HepG2 (cell line): ENCODE data around the gene RAD51. TPM values are rescaled to one million over a fixed set of nuclear protein-coding genes. Genes with fewer than 3 reads are reported as not detected.
A peak's percentile ranks its signal among the peaks of the same experiment; 100 is the strongest.

Source experiments
- ATAC-seq: fragments of 200-7000 bp; cut with Tn5 transposase; 3 replicates; pipeline ENCODE4 v1.9.1; 2020; ENCODE audit warnings: mild to moderate bottlenecking, moderate library complexity
- BruUV-seq: library from RNA; stranded (reverse); fragments of 400-500 nt; replicated peaks from 2 replicates; lab custom pipeline; 2021; lab: Mats Ljungman, UMichigan
- CTCF ChIA-PET: fragments of 300-600 bp; formaldehyde crosslinking; extraction: SDS; loops from one replicate; lab custom pipeline; 2021; ENCODE audit warnings: low total read pairs, inconsistent platforms, low intra/inter-chr PET ratio; lab: Yijun Ruan, JAX
- POLR2A ChIA-PET: fragments of 350-600 bp; sonication (Branson Sonifier 250); formaldehyde crosslinking; loops from one replicate; lab custom pipeline; 2020; ENCODE audit warnings: antibody characterized with exemption, inconsistent platforms; lab: Yijun Ruan, JAX
- DNase-seq: peaks from one replicate; pipeline ENCODE4 v3.0.0-alpha.2; 2015; ENCODE audit warnings: low spot score
- FAIRE-seq: peaks from 3 replicates; lab custom pipeline; 2011; peaks lifted over from hg19 to GRCh38; lab: Jason Lieb, UNC
- H2AFZ ChIP-seq: one replicate; pipeline ENCODE4 v1.6.1; 2011; ENCODE audit warnings: low read length, inconsistent platforms
- H3K27ac ChIP-seq: fragments of 300-600 bp; 3 replicates; pipeline ENCODE4 v1.8.0; 2011; ENCODE audit warnings: mixed run types, mild to moderate bottlenecking, mixed read lengths, low read length, inconsistent platforms; ENCODE audit not compliant: insufficient read depth; ENCODE audit errors: extremely low read length
- H3K27me3 ChIP-seq, 2 experiments: fragments of 200-600 bp in 1 of 2; 2 replicates in 1 of 2; 3 replicates in 1 of 2; pipeline versions ENCODE4 v1.6.0 to v1.8.0; 2011; ENCODE audit warnings: low read length in 2 of 2, mild to moderate bottlenecking in 2 of 2, moderate library complexity in 2 of 2, inconsistent platforms in 1 of 2; ENCODE audit not compliant: insufficient read depth in 2 of 2, control insufficient read depth in 1 of 2
- H3K36me3 ChIP-seq, 2 experiments: fragments of 200-600 bp in 1 of 2; replicated peaks in 1 of 2; 2 replicates in 1 of 2; 3 replicates in 1 of 2; pipeline versions ENCODE4 v1.5.1 to v1.8.0; 2011; ENCODE audit warnings: low read length in 2 of 2, inconsistent platforms in 1 of 2; ENCODE audit not compliant: insufficient read depth in 2 of 2, control insufficient read depth in 1 of 2
- H3K4me1 ChIP-seq: 2 replicates; pipeline ENCODE4 v1.5.1; 2012; ENCODE audit warnings: low read length, inconsistent platforms; ENCODE audit not compliant: insufficient read depth
- H3K4me2 ChIP-seq: 2 replicates; pipeline ENCODE4 v1.6.0; 2011; ENCODE audit warnings: low read depth, low read length, inconsistent platforms
- H3K4me3 ChIP-seq, 3 experiments: fragments of 200-600 bp in 1 of 3; sonication (generic), shearing (Covaris generic) in 1 of 3; replicated peaks in 1 of 3; 2 replicates each; pipeline ENCODE4 v1.5.1; 2011 to 2016; ENCODE audit warnings: low read length in 3 of 3, inconsistent platforms in 2 of 3, low read depth in 2 of 3, mild to moderate bottlenecking in 2 of 3, control low read depth in 1 of 3, mixed read lengths in 1 of 3; ENCODE audit not compliant: insufficient read depth in 1 of 3
- H3K79me2 ChIP-seq: one replicate; pipeline ENCODE4 v1.6.1; 2011; ENCODE audit warnings: low read length, inconsistent platforms; ENCODE audit not compliant: insufficient read depth
- H3K9ac ChIP-seq: 2 replicates; pipeline ENCODE4 v1.6.0; 2011; ENCODE audit warnings: mild to moderate bottlenecking, low read depth, low read length, inconsistent platforms; ENCODE audit not compliant: insufficient read depth
- H3K9me3 ChIP-seq: 2 replicates; pipeline ENCODE4 v1.5.1; 2012; ENCODE audit warnings: mild to moderate bottlenecking, low read length
- H4K20me1 ChIP-seq: 2 replicates; pipeline ENCODE4 v1.6.0; 2011; ENCODE audit warnings: inconsistent platforms, mild to moderate bottlenecking, low read length, moderate library complexity; ENCODE audit not compliant: insufficient read depth
- AGO2 ChIP-seq: fragments of 200-400 bp; formaldehyde crosslinking; optimal IDR thresholded peaks from 2 replicates; pipeline ENCODE3; 2017; ENCODE audit warnings: mild to moderate bottlenecking, low read depth, low read length, moderate library complexity
- MYPOP ChIP-seq: sonication (generic); formaldehyde crosslinking; IDR thresholded peaks from 2 replicates; pipeline ENCODE4 v1.8.1; 2023; ENCODE audit warnings: mild to moderate bottlenecking, moderate library complexity, missing genetic modification reagents
- PATZ1 ChIP-seq: sonication (generic); formaldehyde crosslinking; IDR thresholded peaks from 2 replicates; pipeline ENCODE4 v1.4.0; 2020; ENCODE audit warnings: missing genetic modification reagents
- POLR2A ChIP-seq, 2 experiments: IDR thresholded peaks; 2 replicates each; pipeline ENCODE4 v1.6.1; 2011; ENCODE audit warnings: low read depth in 2 of 2, low read length in 2 of 2, mild to moderate bottlenecking in 1 of 2, moderate library complexity in 1 of 2; ENCODE audit not compliant: insufficient read depth in 1 of 2
- POLR2AphosphoS5 ChIP-seq: IDR thresholded peaks from 2 replicates; pipeline ENCODE4 v1.6.1; 2012; ENCODE audit warnings: low read depth, low read length
- WGBS: methylation state at CpG from one replicate; pipeline ENCODE4 v1.1.6; 2017; ENCODE audit warnings: low lambda C conversion rate; 5-methylcytosine and 5-hydroxymethylcytosine counted together
- in situ Hi-C: cut with HindIII; loops from 2 replicates; pipeline ENCODE4 v1.10.0; 2017; ENCODE audit warnings: low pct_unique_long_range_greater_than_20kb; ENCODE audit not compliant: extremely low pct_ligation_motif_present
- intact Hi-C: fragments of 100-400 bp; cut with micrococcal nuclease; formaldehyde crosslinking; loops from one replicate; pipeline ENCODE4 v1.10.0; 2022; ENCODE audit not compliant: unreplicated experiment
- polyA plus RNA-seq, 8 experiments: library from polyadenylated mRNA; depleted of rRNA in 3 of 8; stranded (reverse) in 7 of 8; unstranded in 1 of 8; fragments of >200 nt; fragmentation: Illumina TruSeq in 4 of 8; extraction: Trizol in 4 of 8; gene quantifications; 2 replicates each; pipeline versions ENCODE4 v1.2.1 to v1.2.3, GENCODE V29; 2011 to 2016; ENCODE audit warnings: low read depth in 4 of 8, missing spikeins in 1 of 8, mixed read lengths in 1 of 8; ENCODE audit not compliant: insufficient read depth in 1 of 8
- total RNA-seq, 5 experiments: library from RNA; depleted of rRNA; stranded (reverse); fragments of >200 nt; fragmentation: Illumina TruSeq; extraction: Trizol; gene quantifications; 2 replicates each; pipeline ENCODE4 v1.2.3, GENCODE V29; 2016; ENCODE audit warnings: low read depth in 1 of 5

Gene RAD51
- total and polyA plus RNA-seq, 2 of the 13 experiments (the other 11 are each of a cell fraction or from before 2014, with no cell fraction given): 8.5 to 12.8 TPM

GRCh38 chr15:40769274-40770146 lies 74.5 kb downstream of the RAD51 start, which contains the start of gene C15orf62:
Gene C15orf62 (plus strand): TSS chr15:40769980. CDS start chr15:40770496, 516 bp downstream.
- Histone ChIP-seq H3K9ac (no peak within 1 kb of the TSS), H3K4me3 (no peak within 1 kb of the TSS), H3K4me2 (no peak within 1 kb of the TSS), H3K27me3 (no peaks in the 10 kb centered on the region), H3K4me1 (peaks cover 15% of the 10 kb centered on the region), H3K27ac (no peak within 1 kb of the TSS), H2AFZ (no peak within 1 kb of the TSS), H3K79me2 (peaks cover 9% of the 10 kb centered on the region), H3K36me3 (peaks cover 9 to 32% of the 10 kb centered on the region in 2 experiments; a peak in 4 of 5 replicates), H3K9me3 (no peaks in the 10 kb centered on the region), H4K20me1 (no peaks in the 10 kb centered on the region)
- ChIA-PET CTCF (no interaction called here), POLR2A (no interaction called here)
- WGBS: 92% methylated on average over 15 of the region's 28 CpGs
- ATAC-seq: no peak
- no TSS peak for BruUV-seq
- TF ChIP-seq POLR2AphosphoS5: 0 out of 2 replicates have a peak, but pooled peaks have one; percentile 14
- TF ChIP-seq PATZ1 (CRISPR knock-in tag): no peak
- no peak for TF ChIP-seq MYPOP (CRISPR knock-in tag)
- TF ChIP-seq POLR2A (IDR thresholded peaks at IDR 0.05; ENCODE audit: insufficient read depth in 1 of 2, low read depth in 2 of 2, low read length in 2 of 2): 0 out of 4 replicates have a peak, but pooled peaks of 1 of the 2 experiments have one; percentile 12
- TF ChIP-seq AGO2: peak; percentile 77
- no peak for DNase-seq
- in situ Hi-C loops (no loop called here), intact Hi-C loops (no loop called here)
- no peak for FAIRE-seq
